H1 (cell line): ENCODE data around the gene DMXL1.

Experiments used
- BCL11A ChIP-seq, 2 experiments: IDR thresholded peaks; one replicate each; pipeline ENCODE4 v1.6.1; 2011; ENCODE audit warnings: low read depth in 2 of 2, low read length in 2 of 2, mild to moderate bottlenecking in 2 of 2
- EZH2 ChIP-seq: fragments of 200-600 bp; sonication (generic); IDR thresholded peaks from 2 replicates; pipeline ENCODE4 v1.7.1; 2012; ENCODE audit warnings: low read depth, mild to moderate bottlenecking, moderate library complexity, low read length, inconsistent platforms; ENCODE audit not compliant: severe bottlenecking
- POLR2AphosphoS5 ChIP-seq: IDR thresholded peaks from 2 replicates; pipeline ENCODE4 v1.6.1; 2011; ENCODE audit warnings: low read depth, low read length
- RFX5 ChIP-seq: IDR thresholded peaks from 2 replicates; pipeline ENCODE4 v1.6.1; 2011; ENCODE audit warnings: low read depth, low read length, improper control_type of control experiment, borderline replicate concordance
- SP1 ChIP-seq: IDR thresholded peaks from 2 replicates; pipeline ENCODE4 v1.6.1; 2011; ENCODE audit warnings: low read depth, low read length
- SP2 ChIP-seq: IDR thresholded peaks from 2 replicates; pipeline ENCODE4 v1.6.1; 2012; ENCODE audit warnings: mild to moderate bottlenecking, low read length, inconsistent platforms
- TAF1 ChIP-seq: IDR thresholded peaks from 2 replicates; pipeline ENCODE4 v1.6.1; 2011; ENCODE audit warnings: mild to moderate bottlenecking, low read depth, low read length
- TF ChIP-seq, protein P1 (sequence below), 3 experiments: IDR thresholded peaks; 1 replicate in 2 of 3; 2 replicates in 1 of 3; pipeline versions ENCODE4 v1.5.1 to v1.6.1; 2011; ENCODE audit warnings: low read length in 3 of 3, mild to moderate bottlenecking in 3 of 3, inconsistent platforms in 2 of 3, low read depth in 1 of 3, moderate library complexity in 1 of 3; ENCODE audit not compliant: insufficient read depth in 1 of 3; ENCODE audit errors: control extremely low read depth in 1 of 3
- TF ChIP-seq, protein P2 (sequence below): IDR thresholded peaks from 2 replicates; pipeline ENCODE4 v1.6.1; 2011; ENCODE audit warnings: low read length, improper control_type of control experiment
- TF ChIP-seq, protein P3 (sequence below): fragments of 300-600 bp; sonication (generic); IDR thresholded peaks from 2 replicates; pipeline ENCODE4 v1.7.1; 2012; ENCODE audit warnings: low read length, moderate library complexity, mild to moderate bottlenecking, inconsistent platforms; ENCODE audit not compliant: insufficient replicate concordance

DNA sequence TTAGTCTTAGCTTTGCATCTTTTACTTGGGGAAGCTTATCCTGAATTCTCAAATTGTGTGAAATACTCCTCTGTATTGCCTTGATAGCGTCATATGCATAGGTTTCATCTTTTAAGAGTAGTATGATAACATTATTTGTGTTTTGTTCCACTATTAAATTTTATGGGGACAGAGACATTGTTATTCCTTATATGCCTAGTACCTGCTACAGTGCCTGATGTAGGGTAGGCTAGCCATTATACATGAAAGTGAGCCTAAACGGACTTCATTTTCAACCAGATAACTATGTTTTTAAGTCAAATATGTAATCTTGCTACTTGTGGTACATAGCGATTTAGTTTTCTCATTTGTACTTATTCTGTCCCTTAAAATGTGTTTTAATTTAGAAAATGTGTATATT, 105.9 kb downstream of the DMXL1 start:
- no peak for TF ChIP-seq RFX5
- TF ChIP-seq EZH2, result no peak
- TF ChIP-seq, protein P1, sequence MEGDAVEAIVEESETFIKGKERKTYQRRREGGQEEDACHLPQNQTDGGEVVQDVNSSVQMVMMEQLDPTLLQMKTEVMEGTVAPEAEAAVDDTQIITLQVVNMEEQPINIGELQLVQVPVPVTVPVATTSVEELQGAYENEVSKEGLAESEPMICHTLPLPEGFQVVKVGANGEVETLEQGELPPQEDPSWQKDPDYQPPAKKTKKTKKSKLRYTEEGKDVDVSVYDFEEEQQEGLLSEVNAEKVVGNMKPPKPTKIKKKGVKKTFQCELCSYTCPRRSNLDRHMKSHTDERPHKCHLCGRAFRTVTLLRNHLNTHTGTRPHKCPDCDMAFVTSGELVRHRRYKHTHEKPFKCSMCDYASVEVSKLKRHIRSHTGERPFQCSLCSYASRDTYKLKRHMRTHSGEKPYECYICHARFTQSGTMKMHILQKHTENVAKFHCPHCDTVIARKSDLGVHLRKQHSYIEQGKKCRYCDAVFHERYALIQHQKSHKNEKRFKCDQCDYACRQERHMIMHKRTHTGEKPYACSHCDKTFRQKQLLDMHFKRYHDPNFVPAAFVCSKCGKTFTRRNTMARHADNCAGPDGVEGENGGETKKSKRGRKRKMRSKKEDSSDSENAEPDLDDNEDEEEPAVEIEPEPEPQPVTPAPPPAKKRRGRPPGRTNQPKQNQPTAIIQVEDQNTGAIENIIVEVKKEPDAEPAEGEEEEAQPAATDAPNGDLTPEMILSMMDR (IDR thresholded peaks at IDR 0.05; ENCODE audit: control extremely low read depth in 1 of 3, insufficient read depth in 1 of 3, low read depth in 1 of 3, low read length in 3 of 3), result no peak
- TF ChIP-seq SP1, result no peak
- TF ChIP-seq TAF1, result no peak
- TF ChIP-seq, protein P2, sequence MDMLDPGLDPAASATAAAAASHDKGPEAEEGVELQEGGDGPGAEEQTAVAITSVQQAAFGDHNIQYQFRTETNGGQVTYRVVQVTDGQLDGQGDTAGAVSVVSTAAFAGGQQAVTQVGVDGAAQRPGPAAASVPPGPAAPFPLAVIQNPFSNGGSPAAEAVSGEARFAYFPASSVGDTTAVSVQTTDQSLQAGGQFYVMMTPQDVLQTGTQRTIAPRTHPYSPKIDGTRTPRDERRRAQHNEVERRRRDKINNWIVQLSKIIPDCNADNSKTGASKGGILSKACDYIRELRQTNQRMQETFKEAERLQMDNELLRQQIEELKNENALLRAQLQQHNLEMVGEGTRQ, result no peak
- no peak for TF ChIP-seq BCL11A (IDR thresholded peaks at IDR 0.05; ENCODE audit: low read depth in 2 of 2, low read length in 2 of 2)
- no peak for TF ChIP-seq POLR2AphosphoS5
- TF ChIP-seq, protein P3, sequence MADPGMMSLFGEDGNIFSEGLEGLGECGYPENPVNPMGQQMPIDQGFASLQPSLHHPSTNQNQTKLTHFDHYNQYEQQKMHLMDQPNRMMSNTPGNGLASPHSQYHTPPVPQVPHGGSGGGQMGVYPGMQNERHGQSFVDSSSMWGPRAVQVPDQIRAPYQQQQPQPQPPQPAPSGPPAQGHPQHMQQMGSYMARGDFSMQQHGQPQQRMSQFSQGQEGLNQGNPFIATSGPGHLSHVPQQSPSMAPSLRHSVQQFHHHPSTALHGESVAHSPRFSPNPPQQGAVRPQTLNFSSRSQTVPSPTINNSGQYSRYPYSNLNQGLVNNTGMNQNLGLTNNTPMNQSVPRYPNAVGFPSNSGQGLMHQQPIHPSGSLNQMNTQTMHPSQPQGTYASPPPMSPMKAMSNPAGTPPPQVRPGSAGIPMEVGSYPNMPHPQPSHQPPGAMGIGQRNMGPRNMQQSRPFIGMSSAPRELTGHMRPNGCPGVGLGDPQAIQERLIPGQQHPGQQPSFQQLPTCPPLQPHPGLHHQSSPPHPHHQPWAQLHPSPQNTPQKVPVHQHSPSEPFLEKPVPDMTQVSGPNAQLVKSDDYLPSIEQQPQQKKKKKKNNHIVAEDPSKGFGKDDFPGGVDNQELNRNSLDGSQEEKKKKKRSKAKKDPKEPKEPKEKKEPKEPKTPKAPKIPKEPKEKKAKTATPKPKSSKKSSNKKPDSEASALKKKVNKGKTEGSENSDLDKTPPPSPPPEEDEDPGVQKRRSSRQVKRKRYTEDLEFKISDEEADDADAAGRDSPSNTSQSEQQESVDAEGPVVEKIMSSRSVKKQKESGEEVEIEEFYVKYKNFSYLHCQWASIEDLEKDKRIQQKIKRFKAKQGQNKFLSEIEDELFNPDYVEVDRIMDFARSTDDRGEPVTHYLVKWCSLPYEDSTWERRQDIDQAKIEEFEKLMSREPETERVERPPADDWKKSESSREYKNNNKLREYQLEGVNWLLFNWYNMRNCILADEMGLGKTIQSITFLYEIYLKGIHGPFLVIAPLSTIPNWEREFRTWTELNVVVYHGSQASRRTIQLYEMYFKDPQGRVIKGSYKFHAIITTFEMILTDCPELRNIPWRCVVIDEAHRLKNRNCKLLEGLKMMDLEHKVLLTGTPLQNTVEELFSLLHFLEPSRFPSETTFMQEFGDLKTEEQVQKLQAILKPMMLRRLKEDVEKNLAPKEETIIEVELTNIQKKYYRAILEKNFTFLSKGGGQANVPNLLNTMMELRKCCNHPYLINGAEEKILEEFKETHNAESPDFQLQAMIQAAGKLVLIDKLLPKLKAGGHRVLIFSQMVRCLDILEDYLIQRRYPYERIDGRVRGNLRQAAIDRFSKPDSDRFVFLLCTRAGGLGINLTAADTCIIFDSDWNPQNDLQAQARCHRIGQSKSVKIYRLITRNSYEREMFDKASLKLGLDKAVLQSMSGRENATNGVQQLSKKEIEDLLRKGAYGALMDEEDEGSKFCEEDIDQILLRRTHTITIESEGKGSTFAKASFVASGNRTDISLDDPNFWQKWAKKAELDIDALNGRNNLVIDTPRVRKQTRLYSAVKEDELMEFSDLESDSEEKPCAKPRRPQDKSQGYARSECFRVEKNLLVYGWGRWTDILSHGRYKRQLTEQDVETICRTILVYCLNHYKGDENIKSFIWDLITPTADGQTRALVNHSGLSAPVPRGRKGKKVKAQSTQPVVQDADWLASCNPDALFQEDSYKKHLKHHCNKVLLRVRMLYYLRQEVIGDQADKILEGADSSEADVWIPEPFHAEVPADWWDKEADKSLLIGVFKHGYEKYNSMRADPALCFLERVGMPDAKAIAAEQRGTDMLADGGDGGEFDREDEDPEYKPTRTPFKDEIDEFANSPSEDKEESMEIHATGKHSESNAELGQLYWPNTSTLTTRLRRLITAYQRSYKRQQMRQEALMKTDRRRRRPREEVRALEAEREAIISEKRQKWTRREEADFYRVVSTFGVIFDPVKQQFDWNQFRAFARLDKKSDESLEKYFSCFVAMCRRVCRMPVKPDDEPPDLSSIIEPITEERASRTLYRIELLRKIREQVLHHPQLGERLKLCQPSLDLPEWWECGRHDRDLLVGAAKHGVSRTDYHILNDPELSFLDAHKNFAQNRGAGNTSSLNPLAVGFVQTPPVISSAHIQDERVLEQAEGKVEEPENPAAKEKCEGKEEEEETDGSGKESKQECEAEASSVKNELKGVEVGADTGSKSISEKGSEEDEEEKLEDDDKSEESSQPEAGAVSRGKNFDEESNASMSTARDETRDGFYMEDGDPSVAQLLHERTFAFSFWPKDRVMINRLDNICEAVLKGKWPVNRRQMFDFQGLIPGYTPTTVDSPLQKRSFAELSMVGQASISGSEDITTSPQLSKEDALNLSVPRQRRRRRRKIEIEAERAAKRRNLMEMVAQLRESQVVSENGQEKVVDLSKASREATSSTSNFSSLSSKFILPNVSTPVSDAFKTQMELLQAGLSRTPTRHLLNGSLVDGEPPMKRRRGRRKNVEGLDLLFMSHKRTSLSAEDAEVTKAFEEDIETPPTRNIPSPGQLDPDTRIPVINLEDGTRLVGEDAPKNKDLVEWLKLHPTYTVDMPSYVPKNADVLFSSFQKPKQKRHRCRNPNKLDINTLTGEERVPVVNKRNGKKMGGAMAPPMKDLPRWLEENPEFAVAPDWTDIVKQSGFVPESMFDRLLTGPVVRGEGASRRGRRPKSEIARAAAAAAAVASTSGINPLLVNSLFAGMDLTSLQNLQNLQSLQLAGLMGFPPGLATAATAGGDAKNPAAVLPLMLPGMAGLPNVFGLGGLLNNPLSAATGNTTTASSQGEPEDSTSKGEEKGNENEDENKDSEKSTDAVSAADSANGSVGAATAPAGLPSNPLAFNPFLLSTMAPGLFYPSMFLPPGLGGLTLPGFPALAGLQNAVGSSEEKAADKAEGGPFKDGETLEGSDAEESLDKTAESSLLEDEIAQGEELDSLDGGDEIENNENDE, result no peak
- TF ChIP-seq SP2, result no peak
